ENCODE measurements around the gene HYPK.
"Not testable (repeated sequence)": the region's sequence is repeated elsewhere in the genome, so short reads cannot be mapped to it uniquely, and the experiment has no call there.

- TF ChIP-seq CTCF, POLR2A (IDR thresholded peaks at IDR 0.05): not testable (repeated sequence)
Observed at GRCh38 chr15:43830691-43831275, 30.4 kb downstream of the HYPK start.

Measured in adrenal gland (tissue), 5 donors.